ENCODE data around the gene JPH3.

The JPH3 gene

DNA sequence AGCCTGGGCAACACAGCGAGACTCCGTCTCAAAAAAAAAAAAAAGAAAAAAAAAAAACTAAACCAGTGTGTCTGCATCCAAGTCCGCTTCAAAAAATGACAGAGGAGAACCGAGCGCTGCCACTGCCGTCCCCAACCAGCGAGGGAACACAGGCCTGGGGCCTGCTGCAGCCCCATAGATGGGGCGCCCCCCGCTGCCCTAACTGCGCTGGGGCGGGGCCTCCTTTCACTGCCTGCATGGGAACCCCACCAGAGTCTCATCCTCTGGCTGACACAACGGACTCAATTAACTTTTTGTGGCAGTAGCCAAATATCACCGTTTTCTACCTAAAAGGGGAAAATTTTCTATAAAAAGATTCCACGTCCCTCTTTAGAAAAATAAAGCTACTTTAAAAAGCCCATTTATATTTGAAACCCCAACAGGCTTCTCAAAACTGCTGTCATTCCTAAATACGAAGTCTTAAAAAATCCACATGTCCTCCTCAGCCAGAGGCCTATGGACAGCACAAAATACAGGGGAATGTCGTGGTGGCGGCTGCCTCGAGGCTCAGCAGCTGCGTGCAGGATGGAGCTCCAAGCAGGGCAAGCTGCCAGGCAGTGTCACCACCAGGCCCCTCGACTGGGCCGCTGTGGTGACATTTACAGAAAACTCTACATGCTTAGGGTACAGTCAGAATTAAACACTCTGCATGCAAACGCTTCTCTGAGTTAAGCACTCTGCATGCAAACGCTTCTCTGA, 133.1 kb downstream of the JPH3 start:
- no peaks in the 10 kb centered on the region for H3K9me3 Mint-ChIP-seq
- ATAC-seq (ENCODE audit: low read depth) = no peak
- H3K36me3 Mint-ChIP-seq = peaks cover 16% of the 10 kb centered on the region
- no peak overlapping the region for H3K27ac Mint-ChIP-seq
- H3K4me1 Mint-ChIP-seq = no peaks in the 10 kb centered on the region
- DNase-seq (ENCODE audit: low spot score in 2 of 2) = no peak
- H3K4me3 Mint-ChIP-seq = no peak overlapping the region
- H3K27me3 Mint-ChIP-seq = no peaks in the 10 kb centered on the region

DNA sequence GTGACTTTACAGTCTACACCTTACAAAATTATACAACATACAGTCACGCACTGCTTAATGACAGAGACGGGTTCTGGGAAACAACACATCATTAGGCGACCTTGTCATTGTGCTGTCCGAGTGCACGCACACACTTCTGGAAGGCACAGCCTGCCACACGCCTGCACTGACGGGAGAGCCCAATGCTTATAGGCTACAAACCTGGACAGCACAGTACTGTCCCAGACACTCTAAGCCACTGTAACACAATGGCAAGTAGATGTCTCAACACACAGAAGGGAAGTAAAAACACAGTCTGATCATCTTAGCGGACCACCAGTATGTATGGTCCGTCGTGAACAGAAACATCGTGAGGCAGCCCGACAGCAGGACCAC, 133.7 kb downstream of the JPH3 start:
- H3K27me3 Mint-ChIP-seq = no peaks in the 10 kb centered on the region
- H3K4me1 Mint-ChIP-seq = no peaks in the 10 kb centered on the region
- DNase-seq (ENCODE audit: low spot score in 2 of 2) = no peak
- no peak overlapping the region for H3K4me3 Mint-ChIP-seq
- no peak for ATAC-seq (ENCODE audit: low read depth)
- H3K27ac Mint-ChIP-seq = no peak overlapping the region
- no peaks in the 10 kb centered on the region for H3K9me3 Mint-ChIP-seq
- H3K36me3 Mint-ChIP-seq = peaks cover 18% of the 10 kb centered on the region

GRCh38 chr16:87739801-87740200, 137.5 kb downstream of the JPH3 start:
- ATAC-seq (ENCODE audit: low read depth) (no peak), DNase-seq (ENCODE audit: low spot score in 2 of 2) (no peak)
- H3K27ac Mint-ChIP-seq = no peak overlapping the region
- H3K4me1 Mint-ChIP-seq = peaks cover 4% of the 10 kb centered on the region
- H3K9me3 Mint-ChIP-seq = no peaks in the 10 kb centered on the region
- H3K4me3 Mint-ChIP-seq = no peak overlapping the region
- H3K27me3 Mint-ChIP-seq = no peaks in the 10 kb centered on the region
- H3K36me3 Mint-ChIP-seq = peaks cover 17% of the 10 kb centered on the region

DNA sequence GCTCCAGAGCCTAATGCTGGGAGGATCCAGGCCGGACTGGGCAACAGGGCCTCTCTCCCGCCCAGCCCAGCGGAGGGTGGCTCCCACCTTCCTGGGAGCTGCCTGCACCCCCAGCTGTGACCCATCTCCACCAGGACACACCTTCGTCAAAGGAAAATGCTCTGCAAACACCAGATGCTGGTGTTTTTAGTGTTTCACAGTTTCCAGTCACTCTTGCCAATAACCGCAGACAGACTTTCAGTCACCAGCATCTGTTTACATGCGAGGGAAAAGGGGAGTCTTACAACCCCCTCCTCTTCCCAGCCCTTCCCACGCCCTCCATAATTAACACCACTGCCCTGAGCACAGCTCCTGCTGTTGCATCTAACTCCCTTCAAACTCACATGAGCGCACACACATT, 138.1 kb downstream of the JPH3 start:
- peaks cover 4% of the 10 kb centered on the region for H3K4me1 Mint-ChIP-seq
- ATAC-seq (ENCODE audit: low read depth) (no peak), DNase-seq (ENCODE audit: low spot score in 2 of 2) (no peak)
- H3K4me3 Mint-ChIP-seq = no peak overlapping the region
- no peaks in the 10 kb centered on the region for H3K27me3 Mint-ChIP-seq
- H3K27ac Mint-ChIP-seq = no peak overlapping the region
- peaks cover 20% of the 10 kb centered on the region for H3K36me3 Mint-ChIP-seq
- H3K9me3 Mint-ChIP-seq = no peaks in the 10 kb centered on the region

DNA sequence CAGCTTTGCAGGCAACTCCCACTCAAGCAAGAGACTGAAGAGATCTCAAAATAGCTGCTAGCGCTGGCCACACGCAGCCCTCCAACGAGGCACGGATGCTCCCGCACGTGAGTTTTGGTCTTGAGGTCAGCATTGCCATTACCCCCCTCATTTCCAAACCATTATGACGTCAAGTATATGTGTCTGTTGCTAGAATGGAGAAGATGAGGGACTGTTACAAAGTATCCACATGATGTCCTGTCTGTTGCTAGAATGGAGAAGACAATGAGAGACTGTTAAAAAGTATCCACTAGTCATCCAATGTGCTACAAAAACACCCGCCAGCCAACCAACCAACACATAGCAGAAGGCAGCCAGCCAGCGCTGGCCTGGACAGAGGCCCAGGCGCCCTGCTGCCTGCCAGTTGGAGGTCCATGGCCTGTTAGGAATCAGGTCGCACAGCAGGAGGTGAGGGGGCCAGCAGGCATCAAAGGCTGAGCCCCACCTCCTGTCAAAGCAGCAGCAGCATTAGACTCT, 138.7 kb downstream of the JPH3 start:
- peaks cover 18% of the 10 kb centered on the region for H3K36me3 Mint-ChIP-seq
- ATAC-seq (ENCODE audit: low read depth) (no peak), DNase-seq (ENCODE audit: low spot score in 2 of 2) (no peak)
- H3K27ac Mint-ChIP-seq = no peak overlapping the region
- no peak overlapping the region for H3K4me3 Mint-ChIP-seq
- H3K27me3 Mint-ChIP-seq = no peaks in the 10 kb centered on the region
- H3K4me1 Mint-ChIP-seq = peaks cover 4% of the 10 kb centered on the region
- no peaks in the 10 kb centered on the region for H3K9me3 Mint-ChIP-seq

DNA sequence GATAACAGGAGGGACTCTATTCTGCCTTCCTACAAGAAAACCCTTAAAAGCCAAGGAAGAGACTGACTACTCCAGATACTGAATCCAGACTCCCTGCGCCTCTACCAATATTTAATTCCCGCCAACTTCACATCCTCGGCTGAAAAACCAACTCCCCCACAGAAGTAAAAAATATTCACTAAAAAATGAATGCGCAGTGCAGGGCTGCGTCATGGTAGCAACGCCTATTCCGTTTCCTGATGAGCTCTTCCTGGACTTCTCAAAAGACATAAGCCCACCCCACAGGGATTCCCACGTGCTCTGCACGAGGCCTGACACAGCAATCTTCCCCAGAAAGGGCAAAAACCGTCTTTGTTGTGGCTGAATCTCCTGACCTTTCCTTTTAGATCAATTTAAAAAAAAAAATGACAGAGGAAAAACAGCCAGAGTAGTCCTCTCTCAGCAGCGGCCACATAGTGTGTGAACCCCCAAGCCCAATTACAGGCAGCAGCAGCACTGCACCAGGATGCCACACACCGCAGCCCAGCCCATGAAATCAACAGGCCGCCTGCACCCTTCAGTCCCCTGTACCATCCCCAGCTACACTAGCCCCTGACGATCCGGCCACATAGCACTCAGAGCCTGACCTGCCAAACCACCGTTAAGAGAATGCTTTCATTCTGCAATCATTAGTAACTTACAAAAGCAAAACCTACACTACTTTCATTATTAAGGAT, 139.6 kb downstream of the JPH3 start:
- H3K4me1 Mint-ChIP-seq = peaks cover 4% of the 10 kb centered on the region
- ATAC-seq (ENCODE audit: low read depth) (no peak), DNase-seq (ENCODE audit: low spot score in 2 of 2) (no peak)
- no peaks in the 10 kb centered on the region for H3K9me3 Mint-ChIP-seq
- peak overlapping the region; percentile 26 for H3K27ac Mint-ChIP-seq
- H3K4me3 Mint-ChIP-seq = no peak overlapping the region
- peaks cover 22% of the 10 kb centered on the region for H3K36me3 Mint-ChIP-seq
- no peaks in the 10 kb centered on the region for H3K27me3 Mint-ChIP-seq

DNA sequence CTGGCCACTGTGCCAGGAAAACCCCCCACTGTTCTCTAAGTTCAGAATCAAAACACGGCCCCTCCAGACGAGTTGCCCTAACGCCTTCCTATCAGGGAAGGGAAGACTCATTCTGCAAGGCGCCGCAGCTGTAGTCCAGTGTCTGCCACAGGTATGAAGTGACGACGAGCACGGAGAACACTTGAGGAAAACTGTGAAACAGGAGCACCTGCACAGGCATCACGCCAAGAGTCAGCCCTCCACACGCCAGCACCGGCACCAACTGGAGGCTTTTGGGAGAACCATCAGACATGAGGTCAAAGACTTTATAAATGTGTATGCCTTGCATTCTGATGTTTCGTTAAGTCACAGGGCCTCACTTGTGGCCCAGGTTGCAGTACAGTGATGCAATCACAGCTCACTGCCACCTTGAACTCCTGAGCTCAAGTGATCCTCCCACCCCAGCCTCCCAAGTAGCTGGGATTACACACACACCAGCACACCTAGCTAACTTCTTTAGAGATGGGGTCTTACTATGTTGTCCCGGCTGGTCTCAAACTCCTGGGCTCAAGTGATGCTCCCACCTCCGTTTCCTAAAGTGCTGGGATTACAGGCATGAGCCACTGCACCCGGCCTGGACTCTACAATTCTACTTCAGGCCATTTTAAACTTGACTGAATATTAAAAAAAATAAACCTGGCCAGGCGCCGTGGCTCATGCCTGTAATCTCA, 140.6 kb downstream of the JPH3 start:
- H3K4me3 Mint-ChIP-seq = no peak overlapping the region
- peaks cover 4% of the 10 kb centered on the region for H3K4me1 Mint-ChIP-seq
- no peaks in the 10 kb centered on the region for H3K27me3 Mint-ChIP-seq
- no peak for DNase-seq (ENCODE audit: low spot score in 2 of 2)
- ATAC-seq (ENCODE audit: low read depth) = no peak
- peaks cover 23% of the 10 kb centered on the region for H3K36me3 Mint-ChIP-seq
- H3K9me3 Mint-ChIP-seq = no peaks in the 10 kb centered on the region
- no peak overlapping the region for H3K27ac Mint-ChIP-seq

GRCh38 chr16:87744750-87745514, 142.6 kb downstream of the JPH3 start:
- no peak for DNase-seq (ENCODE audit: low spot score in 2 of 2)
- ATAC-seq (ENCODE audit: low read depth) = no peak
- Mint-ChIP-seq H3K4me1 (peaks cover 4% of the 10 kb centered on the region), H3K9me3 (no peaks in the 10 kb centered on the region), H3K27ac (peak overlapping the region; percentile 26), H3K36me3 (peaks cover 35% of the 10 kb centered on the region), H3K27me3 (no peaks in the 10 kb centered on the region), H3K4me3 (no peak overlapping the region)

GRCh38 chr16:87746178-87746577, 143.9 kb downstream of the JPH3 start:
- H3K27ac Mint-ChIP-seq = no peak overlapping the region
- peaks cover 4% of the 10 kb centered on the region for H3K4me1 Mint-ChIP-seq
- no peak overlapping the region for H3K4me3 Mint-ChIP-seq
- H3K27me3 Mint-ChIP-seq = no peaks in the 10 kb centered on the region
- ATAC-seq (ENCODE audit: low read depth) (no peak), DNase-seq (ENCODE audit: low spot score in 2 of 2) (no peak)
- peaks cover 37% of the 10 kb centered on the region for H3K36me3 Mint-ChIP-seq
- H3K9me3 Mint-ChIP-seq = no peaks in the 10 kb centered on the region

Data from memory B cell (primary cell).